ENCODE results near the gene SLC34A1.

GRCh38 chr5:177392765-177393164 lies 8.5 kb downstream of the SLC34A1 start:
- TF ChIP-seq CTCF (IDR thresholded peaks at IDR 0.05; ENCODE audit: insufficient read depth, low read depth, low read length) (no peak), EZH2 (IDR thresholded peaks at IDR 0.05; ENCODE audit: insufficient read depth, low read length) (no peak)

All from astrocyte (in vitro differentiated cells and primary cell).